Mucosa of rectum (tissue), 2 donors: ENCODE measurements around the gene NRAP.
A peak's percentile ranks its signal among the peaks of the same experiment; 100 is the strongest.

Experiments
- H3K27ac ChIP-seq, 2 donors: one replicate each; pipeline ENCODE4 v1.7.0; 2013; ENCODE audit warnings: inconsistent platforms in 2 of 2, low read depth in 2 of 2, low read length in 2 of 2
- H3K27me3 ChIP-seq, 2 donors: one replicate each; pipeline ENCODE4 v1.7.0; 2013; ENCODE audit warnings: low read length in 2 of 2; ENCODE audit not compliant: control insufficient read depth in 2 of 2, insufficient read depth in 2 of 2
- H3K36me3 ChIP-seq, 2 donors: one replicate each; pipeline ENCODE4 v1.7.0; 2013; ENCODE audit warnings: low read length in 2 of 2; ENCODE audit not compliant: control insufficient read depth in 2 of 2, insufficient read depth in 2 of 2
- H3K4me1 ChIP-seq, 2 donors: one replicate each; pipeline ENCODE4 v1.7.0; 2013; ENCODE audit warnings: low read length in 2 of 2, mild to moderate bottlenecking in 1 of 2; ENCODE audit not compliant: control insufficient read depth in 2 of 2, insufficient read depth in 2 of 2
- H3K4me3 ChIP-seq, 2 donors: one replicate each; pipeline ENCODE4 v1.7.0; 2013; ENCODE audit warnings: low read length in 2 of 2
- H3K9ac ChIP-seq, 2 donors: one replicate each; pipeline ENCODE4 v1.7.0; 2013; ENCODE audit warnings: low read length in 2 of 2, low read depth in 1 of 2, mild to moderate bottlenecking in 1 of 2
- H3K9me3 ChIP-seq, 2 donors: one replicate each; pipeline ENCODE4 v1.7.0; 2013; ENCODE audit warnings: low read length in 2 of 2; ENCODE audit not compliant: control insufficient read depth in 2 of 2
- donor health status: healthy.
- donor health status: Normal muscosa, but diverticular disease.

The NRAP gene

DNA sequence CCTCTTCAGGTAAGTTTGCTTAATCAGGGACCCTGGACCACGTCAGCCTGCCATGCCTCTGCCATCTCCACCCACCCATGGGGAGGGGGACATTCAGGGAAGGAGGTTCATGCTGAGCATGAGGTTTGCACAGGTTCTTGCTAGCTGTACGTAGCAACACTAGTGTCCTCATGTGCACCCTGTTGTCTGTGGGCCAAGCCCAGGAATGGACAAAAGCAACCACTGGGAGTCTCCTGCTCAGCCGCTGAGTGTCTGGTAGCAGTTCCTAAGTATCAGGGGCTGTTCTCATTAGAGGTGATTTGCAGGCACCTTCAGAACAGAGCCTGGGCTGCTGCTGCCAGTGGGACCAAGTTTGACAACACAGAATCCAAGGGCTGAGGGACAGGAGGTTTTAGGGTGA, 33.8 kb upstream of the NRAP start:
- Histone ChIP-seq H3K4me1 (no peaks in the 10 kb centered on the region), H3K27ac (no peak overlapping the region), H3K9ac (no peak overlapping the region), H3K36me3 (peaks cover 41 to 46% of the 10 kb centered on the region in 2 donors), H3K4me3 (no peak overlapping the region), H3K9me3 (peaks cover 0 to 7% of the 10 kb centered on the region in 2 donors), H3K27me3 (no peaks in the 10 kb centered on the region)

DNA sequence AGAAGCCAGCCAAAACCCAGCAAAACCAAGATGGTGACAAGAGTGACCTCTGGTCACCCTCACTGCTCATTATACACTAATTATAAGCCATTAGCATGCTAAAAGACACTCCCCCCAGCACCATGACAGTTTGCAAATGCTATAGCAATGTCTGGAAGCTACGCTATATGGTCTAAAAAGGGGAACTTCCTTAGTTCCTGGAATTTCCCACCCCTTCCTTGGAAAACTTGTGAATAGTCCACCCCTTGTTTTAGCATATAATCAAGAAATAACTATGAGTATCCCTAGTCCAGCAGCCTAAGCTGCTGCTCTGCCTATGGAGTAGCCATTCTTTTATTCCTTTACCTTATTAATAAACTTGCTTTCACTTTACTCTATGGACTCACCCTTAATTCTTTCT, 31.9 kb upstream of the NRAP start:
- Histone ChIP-seq H3K27ac (no peak overlapping the region), H3K4me1 (no peaks in the 10 kb centered on the region), H3K9me3 (peaks cover 3 to 8% of the 10 kb centered on the region in 2 donors), H3K4me3 (no peak overlapping the region), H3K36me3 (peaks cover 45 to 51% of the 10 kb centered on the region in 2 donors), H3K27me3 (no peaks in the 10 kb centered on the region), H3K9ac (no peak overlapping the region)

DNA sequence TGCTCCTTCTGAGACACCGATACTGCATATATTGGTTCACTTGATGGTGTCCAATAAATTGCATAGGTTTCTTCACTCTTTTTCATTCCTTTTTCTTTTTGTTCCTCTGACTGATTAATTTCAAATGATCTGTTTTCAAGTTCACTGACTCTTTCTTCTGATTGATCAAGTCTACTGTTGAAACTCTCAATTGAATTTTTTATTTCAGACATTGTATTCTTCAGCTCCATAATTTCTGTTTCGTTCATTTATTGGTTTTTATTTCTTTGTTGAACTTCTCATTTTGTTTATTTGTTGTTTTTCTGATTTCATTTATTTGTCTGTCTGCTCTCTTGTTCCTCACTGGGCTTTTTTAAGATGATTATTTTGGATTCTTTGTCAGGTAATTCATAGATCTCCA, 29.5 kb upstream of the NRAP start:
- H3K27ac ChIP-seq, result no peak overlapping the region
- H3K4me3 ChIP-seq, result no peak overlapping the region
- H3K9ac ChIP-seq, result no peak overlapping the region
- peaks cover 29 to 33% of the 10 kb centered on the region in 2 donors for H3K36me3 ChIP-seq
- no peaks in the 10 kb centered on the region for H3K27me3 ChIP-seq
- peaks cover 0 to 3% of the 10 kb centered on the region in 2 donors for H3K4me1 ChIP-seq
- peaks cover 3 to 8% of the 10 kb centered on the region in 2 donors for H3K9me3 ChIP-seq

DNA sequence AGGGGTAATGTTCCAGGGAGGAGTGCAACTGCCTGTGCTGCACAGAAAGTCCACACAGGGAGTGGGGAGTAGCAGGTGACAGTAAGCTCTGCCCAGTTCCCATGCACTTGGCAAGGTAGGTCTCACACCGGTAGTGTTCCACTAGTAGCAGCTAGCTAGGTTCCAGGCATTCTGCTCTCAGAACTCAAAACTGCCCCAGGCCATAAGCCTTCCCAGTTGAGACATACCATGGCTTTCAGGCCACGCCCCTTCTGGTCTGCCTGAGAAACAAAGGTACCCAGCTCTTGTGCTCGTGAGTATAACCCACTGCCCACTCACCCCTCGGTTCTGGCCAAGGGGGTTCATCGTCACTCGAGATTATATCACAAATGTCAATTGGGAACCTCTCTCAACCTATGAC, 28.4 kb upstream of the NRAP start:
- Histone ChIP-seq H3K9ac (no peak overlapping the region), H3K4me3 (no peak overlapping the region), H3K9me3 (peaks cover 3 to 8% of the 10 kb centered on the region in 2 donors)

DNA sequence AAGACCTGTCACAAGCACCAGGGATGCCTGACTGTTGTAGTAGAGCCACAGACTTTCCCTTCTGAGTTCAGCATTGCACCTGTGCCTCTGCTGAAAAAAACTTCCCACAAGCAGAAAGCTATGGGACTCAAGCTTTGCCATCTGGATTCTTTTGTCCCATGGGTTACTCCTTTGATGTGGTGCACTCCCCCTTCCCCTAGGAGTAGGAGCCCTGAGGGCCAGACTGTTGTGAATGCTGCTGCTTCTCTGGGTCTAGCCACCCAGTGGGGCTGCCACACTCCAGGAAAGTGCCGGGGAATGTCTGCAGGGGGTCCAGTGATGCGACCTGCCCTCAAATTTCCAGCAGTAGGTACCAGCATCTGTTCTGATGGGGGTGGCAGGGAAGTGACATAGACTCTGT, 27.5 kb upstream of the NRAP start:
- no peaks in the 10 kb centered on the region for H3K27me3 ChIP-seq
- no peak overlapping the region for H3K9ac ChIP-seq
- peaks cover 14 to 20% of the 10 kb centered on the region in 2 donors for H3K36me3 ChIP-seq
- peaks cover 3 to 8% of the 10 kb centered on the region in 2 donors for H3K9me3 ChIP-seq
- H3K4me1 ChIP-seq, result peaks cover 0 to 3% of the 10 kb centered on the region in 2 donors
- H3K4me3 ChIP-seq, result no peak overlapping the region
- H3K27ac ChIP-seq, result no peak overlapping the region

More for the DNA sequence above, 28.4 kb upstream of the NRAP start:
- H3K27ac ChIP-seq, result no peak overlapping the region
- peaks cover 19 to 23% of the 10 kb centered on the region in 2 donors for H3K36me3 ChIP-seq
- no peaks in the 10 kb centered on the region for H3K27me3 ChIP-seq
- H3K4me1 ChIP-seq, result peaks cover 0 to 3% of the 10 kb centered on the region in 2 donors

DNA sequence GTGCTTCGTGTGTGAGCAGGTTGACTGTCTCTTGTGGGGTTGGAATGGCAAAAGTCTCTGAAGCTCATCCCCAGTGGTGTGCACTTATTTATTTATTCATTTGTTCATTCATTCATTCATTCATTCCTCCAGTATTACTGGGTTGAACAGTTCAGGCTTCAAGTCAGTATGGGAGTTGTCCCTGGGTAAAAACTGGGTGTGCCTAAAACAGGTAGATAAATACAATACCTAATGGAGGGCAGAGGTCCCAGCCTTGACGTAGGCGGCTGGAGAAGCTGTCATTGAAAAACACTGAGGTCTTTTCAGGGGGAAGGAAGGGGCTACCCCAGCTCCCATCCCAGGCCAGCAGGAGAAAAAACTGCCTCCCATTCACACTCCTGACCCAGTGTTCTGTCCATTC, 26.9 kb upstream of the NRAP start:
- peaks cover 3 to 8% of the 10 kb centered on the region in 2 donors for H3K9me3 ChIP-seq

DNA sequence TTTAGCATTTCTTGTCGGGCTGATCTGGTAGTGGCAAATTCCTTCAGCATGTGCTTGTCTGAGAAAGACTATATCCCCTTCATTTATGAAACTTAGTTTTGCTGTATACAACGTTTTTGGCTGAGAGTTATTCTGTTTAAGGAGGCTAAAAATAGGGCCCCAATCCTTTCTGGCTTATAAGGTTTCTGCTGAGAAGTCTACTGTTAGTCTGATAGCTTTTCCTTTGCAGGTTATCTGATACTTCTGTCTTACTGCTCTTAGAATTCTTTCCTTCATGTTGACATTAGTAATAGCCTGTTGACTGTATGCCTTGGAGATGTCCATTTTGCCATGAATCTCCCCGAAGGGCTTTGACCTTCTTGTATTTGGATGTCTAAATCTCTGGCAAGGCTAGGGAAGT, 25.7 kb upstream of the NRAP start:
- Histone ChIP-seq H3K27me3 (no peaks in the 10 kb centered on the region), H3K36me3 (peaks cover 14 to 20% of the 10 kb centered on the region in 2 donors), H3K27ac (no peak overlapping the region), H3K4me1 (peaks cover 0 to 12% of the 10 kb centered on the region in 2 donors), H3K9me3 (peaks cover 3 to 8% of the 10 kb centered on the region in 2 donors), H3K9ac (no peak overlapping the region), H3K4me3 (no peak overlapping the region)

More for the DNA sequence above, 26.9 kb upstream of the NRAP start:
- H3K27me3 ChIP-seq, result no peaks in the 10 kb centered on the region
- peaks cover 0 to 5% of the 10 kb centered on the region in 2 donors for H3K4me1 ChIP-seq
- H3K9ac ChIP-seq, result no peak overlapping the region
- no peak overlapping the region for H3K4me3 ChIP-seq
- peaks cover 14 to 20% of the 10 kb centered on the region in 2 donors for H3K36me3 ChIP-seq
- H3K27ac ChIP-seq, result no peak overlapping the region

DNA sequence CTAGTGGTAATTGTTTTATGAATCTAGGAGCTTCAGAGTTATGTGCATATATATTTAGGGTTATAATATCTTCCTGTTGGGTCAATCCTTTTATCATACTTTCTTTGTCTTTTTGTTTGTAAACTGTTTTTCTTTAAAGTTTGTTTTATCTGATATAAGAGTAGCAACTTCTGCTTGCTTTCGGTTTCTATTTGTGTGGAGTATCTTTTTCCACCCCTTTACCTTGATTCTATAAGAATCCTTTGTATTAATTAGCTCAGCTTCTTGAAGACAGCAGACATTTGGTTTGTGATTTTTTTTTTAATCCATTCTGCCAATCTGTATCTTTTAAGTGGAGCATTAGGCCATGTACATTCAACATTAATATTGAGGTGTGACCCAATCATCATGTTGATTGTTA, 25.2 kb upstream of the NRAP start:
- peaks cover 0 to 12% of the 10 kb centered on the region in 2 donors for H3K4me1 ChIP-seq
- peaks cover 14 to 16% of the 10 kb centered on the region in 2 donors for H3K36me3 ChIP-seq
- no peak overlapping the region for H3K27ac ChIP-seq
- no peaks in the 10 kb centered on the region for H3K27me3 ChIP-seq
- H3K9ac ChIP-seq, result no peak overlapping the region
- H3K4me3 ChIP-seq, result no peak overlapping the region
- H3K9me3 ChIP-seq, result peaks cover 3 to 8% of the 10 kb centered on the region in 2 donors

DNA sequence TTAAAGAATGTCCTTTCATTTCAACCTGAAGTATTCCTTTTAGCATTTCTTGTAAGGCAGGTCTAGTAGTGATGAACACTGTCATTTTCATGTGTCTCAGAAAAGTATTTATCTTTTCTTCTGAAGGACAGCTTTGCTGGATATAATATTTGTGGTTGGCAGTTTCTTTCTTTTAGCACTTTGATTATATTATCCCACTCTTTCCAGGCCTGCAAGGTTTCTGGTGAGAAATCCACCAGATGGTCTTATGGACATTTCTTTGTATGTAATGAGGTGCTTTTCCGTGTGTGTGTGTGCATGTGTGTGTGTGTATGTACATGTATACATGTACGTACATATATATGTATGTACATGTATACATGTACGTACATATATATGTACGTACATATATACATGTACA, 23.2 kb upstream of the NRAP start:
- Histone ChIP-seq H3K9me3 (no peaks in the 10 kb centered on the region), H3K4me1 (peaks cover 0 to 15% of the 10 kb centered on the region in 2 donors), H3K36me3 (peaks cover under 1 to 7% of the 10 kb centered on the region in 2 donors), H3K4me3 (no peak overlapping the region), H3K27me3 (no peaks in the 10 kb centered on the region), H3K27ac (no peak overlapping the region), H3K9ac (no peak overlapping the region)

DNA sequence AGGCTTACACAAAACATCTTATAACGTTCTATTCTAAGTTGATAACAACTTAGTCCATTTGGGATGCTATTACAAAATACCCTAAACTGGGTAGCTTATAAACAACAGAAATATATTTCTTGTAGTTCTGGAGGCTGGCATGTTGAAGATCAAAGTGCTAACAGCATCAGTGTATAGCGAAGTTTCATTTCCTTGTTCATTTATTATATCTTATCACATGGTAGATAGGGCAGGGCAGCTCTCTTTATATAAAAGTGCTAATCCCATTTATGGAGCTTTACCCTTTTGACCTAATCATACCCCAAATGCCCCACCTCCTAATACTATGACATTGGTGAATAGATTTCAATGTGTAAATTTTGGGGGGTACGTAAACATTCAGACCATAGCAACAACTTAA, 22.2 kb upstream of the NRAP start:
- H3K4me3 ChIP-seq, result no peak overlapping the region
- H3K4me1 ChIP-seq, result peaks cover 3 to 22% of the 10 kb centered on the region in 2 donors
- H3K36me3 ChIP-seq, result peaks cover 0 to 3% of the 10 kb centered on the region in 2 donors
- H3K27me3 ChIP-seq, result no peaks in the 10 kb centered on the region
- peak overlapping the region; percentile 17 to 57 for H3K27ac ChIP-seq
- H3K9me3 ChIP-seq, result no peaks in the 10 kb centered on the region
- no peak overlapping the region for H3K9ac ChIP-seq

DNA sequence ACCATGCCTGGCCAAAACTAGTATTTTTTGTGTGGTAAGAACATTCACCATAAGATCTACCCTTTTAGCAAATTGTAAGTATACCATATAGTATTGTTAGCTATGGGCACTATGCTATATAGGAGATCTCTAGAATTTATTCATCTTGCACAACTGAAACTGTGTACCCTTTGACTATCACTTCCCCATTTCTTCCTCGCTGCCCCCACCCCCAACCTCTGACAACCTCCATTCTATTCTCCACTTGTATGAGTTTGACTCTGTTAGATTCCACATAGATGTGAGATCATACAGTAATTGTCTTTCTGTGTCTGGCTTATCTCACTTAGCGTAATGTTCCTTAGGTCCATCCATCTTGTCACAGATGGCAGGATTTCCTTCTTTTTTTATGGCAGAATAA, 19.5 kb upstream of the NRAP start:
- Histone ChIP-seq H3K9me3 (no peaks in the 10 kb centered on the region), H3K27me3 (no peaks in the 10 kb centered on the region), H3K27ac (no peak overlapping the region), H3K36me3 (peaks cover 0 to 3% of the 10 kb centered on the region in 2 donors), H3K4me1 (peaks cover 12 to 28% of the 10 kb centered on the region in 2 donors), H3K4me3 (no peak overlapping the region), H3K9ac (no peak overlapping the region)
